ENCODE data around the gene KCNH2.

Gene KCNH2

GRCh38 chr7:150999497-151000230 lies 21.5 kb upstream of the KCNH2 start:
- no peak for TF ChIP-seq CTCF (IDR thresholded peaks at IDR 0.05; ENCODE audit: low read depth, low read length, missing control alignments)
- H3K4me3 ChIP-seq (replicated peaks; ENCODE audit: low read depth, low read length): no peak overlapping the region
- no peak for DNase-seq (ENCODE audit: extremely low read depth, low read depth)

- no peak for TF ChIP-seq CTCF (IDR thresholded peaks at IDR 0.05; ENCODE audit: low read depth, low read length, missing control alignments)
- no peak for DNase-seq (ENCODE audit: extremely low read depth, low read depth)
- no peak overlapping the region for H3K4me3 ChIP-seq (replicated peaks; ENCODE audit: low read depth, low read length)
Observed at GRCh38 chr7:150999001-150999400, 20.9 kb upstream of the KCNH2 start.

GRCh38 chr7:150998341-150998740 lies 20.2 kb upstream of the KCNH2 start:
- no peak overlapping the region for H3K4me3 ChIP-seq (replicated peaks; ENCODE audit: low read depth, low read length)
- TF ChIP-seq CTCF (IDR thresholded peaks at IDR 0.05; ENCODE audit: low read depth, low read length, missing control alignments): no peak
- no peak for DNase-seq (ENCODE audit: extremely low read depth, low read depth)

- no peak for TF ChIP-seq CTCF (IDR thresholded peaks at IDR 0.05; ENCODE audit: low read depth, low read length, missing control alignments)
- H3K4me3 ChIP-seq (replicated peaks; ENCODE audit: low read depth, low read length): no peak overlapping the region
- DNase-seq (ENCODE audit: extremely low read depth, low read depth): no peak
Observed at GRCh38 chr7:150997817-150998216, 19.7 kb upstream of the KCNH2 start.

GRCh38 chr7:150997075-150997511 lies 19.0 kb upstream of the KCNH2 start:
- DNase-seq (ENCODE audit: extremely low read depth, low read depth): no peak

GRCh38 chr7:150996376-150997074 lies 18.4 kb upstream of the KCNH2 start:
- TF ChIP-seq CTCF (IDR thresholded peaks at IDR 0.05; ENCODE audit: low read depth, low read length, missing control alignments): no peak
- DNase-seq (ENCODE audit: extremely low read depth, low read depth): no peak
- no peak overlapping the region for H3K4me3 ChIP-seq (replicated peaks; ENCODE audit: low read depth, low read length)

More at GRCh38 chr7:150997075-150997511, 19.0 kb upstream of the KCNH2 start:
- no peak overlapping the region for H3K4me3 ChIP-seq (replicated peaks; ENCODE audit: low read depth, low read length)
- TF ChIP-seq CTCF (IDR thresholded peaks at IDR 0.05; ENCODE audit: low read depth, low read length, missing control alignments): no peak

All from HFF-Myc (cell line).